HL-60 (cell line): ENCODE data around the gene PSMC3IP.

Experiments used
- POLR2AphosphoS5 ChIP-seq: IDR thresholded peaks from 2 replicates; pipeline ENCODE4 v1.6.1; 2012; ENCODE audit warnings: low read depth
- TF ChIP-seq, protein P1 (sequence below): IDR thresholded peaks from one replicate; pipeline ENCODE4 v1.5.1; 2011; ENCODE audit warnings: low read length, control low read depth, inconsistent platforms; ENCODE audit not compliant: insufficient read depth

DNA sequence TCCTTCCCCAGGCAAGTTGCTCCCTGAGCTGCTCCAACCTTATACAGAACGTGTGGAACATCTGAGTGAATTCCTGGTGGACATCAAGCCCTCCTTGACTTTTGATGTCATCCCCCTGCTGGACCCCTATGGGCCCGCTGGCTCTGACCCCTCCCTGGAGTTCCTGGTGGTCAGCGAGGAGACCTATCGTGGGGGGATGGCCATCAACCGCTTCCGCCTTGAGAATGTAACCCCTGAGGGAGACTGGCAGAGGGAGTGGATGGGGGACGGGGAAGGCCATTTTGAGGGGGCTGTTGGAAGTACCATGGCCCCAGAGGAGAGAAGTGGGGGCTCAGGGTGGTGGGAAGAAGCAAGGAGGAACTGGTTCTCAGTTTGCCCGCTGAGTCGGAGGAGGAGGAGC, 13.6 kb downstream of the PSMC3IP start:
- TF ChIP-seq, protein P1, sequence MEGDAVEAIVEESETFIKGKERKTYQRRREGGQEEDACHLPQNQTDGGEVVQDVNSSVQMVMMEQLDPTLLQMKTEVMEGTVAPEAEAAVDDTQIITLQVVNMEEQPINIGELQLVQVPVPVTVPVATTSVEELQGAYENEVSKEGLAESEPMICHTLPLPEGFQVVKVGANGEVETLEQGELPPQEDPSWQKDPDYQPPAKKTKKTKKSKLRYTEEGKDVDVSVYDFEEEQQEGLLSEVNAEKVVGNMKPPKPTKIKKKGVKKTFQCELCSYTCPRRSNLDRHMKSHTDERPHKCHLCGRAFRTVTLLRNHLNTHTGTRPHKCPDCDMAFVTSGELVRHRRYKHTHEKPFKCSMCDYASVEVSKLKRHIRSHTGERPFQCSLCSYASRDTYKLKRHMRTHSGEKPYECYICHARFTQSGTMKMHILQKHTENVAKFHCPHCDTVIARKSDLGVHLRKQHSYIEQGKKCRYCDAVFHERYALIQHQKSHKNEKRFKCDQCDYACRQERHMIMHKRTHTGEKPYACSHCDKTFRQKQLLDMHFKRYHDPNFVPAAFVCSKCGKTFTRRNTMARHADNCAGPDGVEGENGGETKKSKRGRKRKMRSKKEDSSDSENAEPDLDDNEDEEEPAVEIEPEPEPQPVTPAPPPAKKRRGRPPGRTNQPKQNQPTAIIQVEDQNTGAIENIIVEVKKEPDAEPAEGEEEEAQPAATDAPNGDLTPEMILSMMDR, result no peak
- no peak for TF ChIP-seq POLR2AphosphoS5
